HFF-Myc (cell line): ENCODE results near the gene REPIN1.

ENCODE experiments used
- DNase-seq: peaks from one replicate; pipeline ENCODE4 v3.0.0-alpha.2; 2011; ENCODE audit warnings: low read depth; ENCODE audit errors: extremely low read depth
- H3K4me3 ChIP-seq: replicated peaks from 2 replicates; pipeline ENCODE4 v1.5.1; 2011; ENCODE audit warnings: low read depth, mild to moderate bottlenecking, control low read depth, low read length
- CTCF ChIP-seq: IDR thresholded peaks from 2 replicates; pipeline ENCODE4 v1.5.1; 2012; ENCODE audit warnings: mild to moderate bottlenecking, low read depth, low read length, control low read depth; ENCODE audit errors: missing control alignments

The REPIN1 gene

DNA sequence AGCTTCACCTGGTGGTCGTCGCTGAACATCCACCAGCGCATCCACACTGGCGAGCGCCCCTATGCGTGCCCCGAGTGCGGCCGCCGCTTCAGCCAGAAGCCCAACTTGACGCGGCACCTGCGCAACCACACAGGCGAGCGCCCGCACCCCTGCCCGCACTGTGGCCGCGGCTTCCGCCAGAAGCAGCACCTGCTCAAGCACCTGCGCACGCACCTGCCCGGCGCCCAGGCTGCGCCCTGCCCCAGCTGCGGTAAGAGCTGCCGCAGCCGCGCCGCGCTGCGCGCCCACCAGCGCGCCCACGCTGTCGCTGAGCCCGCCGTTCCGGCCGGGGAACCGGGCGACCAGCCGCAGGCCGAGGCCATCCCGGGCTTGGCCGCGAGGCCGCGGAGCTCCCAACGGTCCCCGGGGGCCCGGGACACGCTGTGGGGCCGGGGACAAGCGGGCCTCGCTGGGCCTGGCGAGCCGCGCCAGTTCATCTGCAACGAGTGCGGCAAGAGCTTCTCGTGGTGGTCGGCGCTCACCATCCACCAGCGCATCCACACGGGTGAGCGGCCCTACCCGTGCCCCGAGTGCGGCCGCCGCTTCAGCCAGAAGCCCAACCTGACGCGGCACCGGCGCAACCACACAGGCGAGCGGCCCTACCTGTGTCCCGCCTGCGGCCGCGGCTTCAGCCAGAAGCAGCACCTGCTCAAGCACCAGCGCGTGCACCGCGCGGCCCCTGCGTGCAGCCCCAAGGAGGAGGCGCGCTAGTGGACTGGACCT lies 28.9 kb downstream of the REPIN1 start:
- H3K4me3 ChIP-seq, result no peak overlapping the region

DNA sequence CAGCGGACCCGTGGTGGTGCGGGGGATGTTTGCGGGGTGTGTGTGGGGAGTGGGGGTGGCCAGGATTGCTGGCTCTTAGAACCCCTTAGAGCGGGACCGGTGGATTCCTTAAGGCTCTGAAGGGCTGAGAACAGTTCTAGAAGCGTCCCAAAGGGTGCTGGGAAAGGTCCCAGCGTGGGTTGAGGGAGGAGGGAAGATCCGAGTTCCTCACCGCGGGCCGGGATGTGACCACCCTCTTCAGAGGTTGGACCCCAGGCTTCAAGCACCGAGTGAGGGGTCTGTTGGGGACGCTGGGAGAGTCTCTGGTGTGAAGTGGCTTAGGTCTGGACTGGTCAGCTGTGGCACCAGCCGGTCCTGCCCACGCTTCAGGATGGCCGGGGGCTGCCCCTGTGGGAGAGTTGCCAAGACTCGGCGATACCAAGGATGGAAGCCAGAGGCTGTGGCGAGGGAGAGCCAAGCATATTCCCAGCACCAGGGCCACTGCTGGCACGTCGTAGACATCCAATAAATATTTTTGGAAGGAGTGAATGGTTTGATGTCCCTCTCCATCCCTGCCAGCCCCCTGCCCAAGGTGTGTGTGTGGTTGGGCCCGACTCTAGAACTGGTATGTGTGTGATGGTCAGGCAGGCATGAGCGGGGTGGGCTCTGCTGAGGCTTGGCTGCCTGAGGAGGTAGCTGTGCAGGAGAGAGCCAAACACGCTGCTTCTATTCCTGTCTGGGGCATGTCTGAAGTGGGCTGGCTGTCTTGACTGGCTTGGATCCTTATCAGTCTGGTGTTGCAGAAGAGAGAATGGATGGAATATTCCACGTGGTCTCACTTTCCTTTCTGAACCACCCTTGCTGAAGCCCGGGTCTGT lies 29.7 kb downstream of the REPIN1 start:
- TF ChIP-seq CTCF, result no peak
- no peak overlapping the region for H3K4me3 ChIP-seq
- DNase-seq, result no peak

More for the DNA sequence above, 28.9 kb downstream of the REPIN1 start:
- DNase-seq, result no peak
- no peak for TF ChIP-seq CTCF

DNA sequence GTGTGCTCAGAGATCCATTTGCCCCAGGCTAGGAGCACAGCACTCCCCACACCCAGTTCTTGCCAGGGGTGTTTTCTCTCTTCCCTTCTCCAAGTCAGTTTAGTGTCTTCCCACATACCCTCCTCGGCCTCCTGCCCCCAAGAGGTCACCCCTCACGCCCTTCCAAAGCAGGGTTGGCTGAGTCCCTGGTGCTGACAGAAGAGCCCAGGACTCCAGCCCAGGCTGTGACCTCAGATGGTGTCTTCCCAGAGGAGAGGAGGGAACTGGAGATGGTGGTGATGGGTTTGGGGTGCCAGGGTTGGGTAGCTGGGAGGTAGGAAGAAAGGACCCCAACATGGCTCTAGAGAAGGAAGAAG lies 30.3 kb downstream of the REPIN1 start:
- DNase-seq, result no peak
- no peak overlapping the region for H3K4me3 ChIP-seq
- no peak for TF ChIP-seq CTCF

GRCh38 chr7:150399421-150400007 lies 30.9 kb downstream of the REPIN1 start:
- DNase-seq, result no peak
- TF ChIP-seq CTCF, result no peak
- no peak overlapping the region for H3K4me3 ChIP-seq

GRCh38 chr7:150400008-150400787 lies 31.6 kb downstream of the REPIN1 start:
- no peak overlapping the region for H3K4me3 ChIP-seq
- no peak for TF ChIP-seq CTCF
- DNase-seq, result no peak

DNA sequence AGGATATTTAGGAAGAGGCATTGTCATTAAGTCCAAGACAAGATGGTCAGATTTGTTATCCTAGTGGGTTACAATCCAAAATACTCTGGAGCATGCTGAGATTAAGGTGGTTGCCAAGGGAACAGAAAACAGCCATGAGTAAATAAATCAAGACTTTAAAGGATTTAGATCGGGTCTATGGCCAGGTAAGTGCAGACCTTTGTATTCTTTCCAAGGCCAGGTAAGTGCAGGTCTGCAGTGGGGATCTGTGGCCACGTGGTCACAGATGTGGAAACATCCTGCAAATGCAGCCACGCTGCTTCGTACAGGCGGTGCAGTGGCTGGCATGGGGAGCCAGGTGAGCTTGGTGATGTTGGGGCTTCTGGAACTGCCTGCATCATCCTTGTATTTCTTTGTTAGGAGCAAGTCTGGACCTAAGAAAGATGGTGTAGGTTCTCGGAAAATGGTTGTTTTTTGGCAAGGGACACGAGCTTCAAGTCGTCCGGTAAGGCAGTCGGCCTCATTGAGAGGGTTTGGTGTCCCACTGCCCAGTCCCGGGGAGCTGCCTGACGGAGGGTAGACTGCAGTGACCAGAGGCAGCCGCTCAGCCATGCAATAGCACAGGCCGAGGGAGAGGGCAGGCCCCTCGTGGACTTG lies 32.3 kb downstream of the REPIN1 start:
- H3K4me3 ChIP-seq, result no peak overlapping the region
- DNase-seq, result no peak
- TF ChIP-seq CTCF, result no peak
